ENCODE results near the gene THSD4.

DNA sequence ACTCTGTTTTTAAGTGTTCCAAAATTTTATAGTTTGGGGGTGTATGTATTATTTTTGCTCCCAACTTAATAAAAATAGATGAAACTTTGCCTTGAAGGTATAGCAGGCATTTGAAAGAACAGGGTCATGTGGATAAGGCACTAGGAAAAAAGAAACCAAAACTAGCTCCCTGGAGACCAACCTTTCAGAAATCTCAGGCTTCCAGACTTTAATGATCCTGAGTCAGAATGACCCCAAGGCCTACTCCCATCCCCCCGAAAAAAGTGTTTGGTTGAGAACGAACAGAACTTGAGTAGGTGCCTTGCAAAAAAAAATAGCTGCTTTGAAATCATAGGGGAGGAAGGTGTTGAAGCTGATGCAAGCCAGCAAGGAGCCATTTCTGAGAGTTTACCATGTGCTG, 309.5 kb downstream of the THSD4 start:
- TF ChIP-seq, protein P1, sequence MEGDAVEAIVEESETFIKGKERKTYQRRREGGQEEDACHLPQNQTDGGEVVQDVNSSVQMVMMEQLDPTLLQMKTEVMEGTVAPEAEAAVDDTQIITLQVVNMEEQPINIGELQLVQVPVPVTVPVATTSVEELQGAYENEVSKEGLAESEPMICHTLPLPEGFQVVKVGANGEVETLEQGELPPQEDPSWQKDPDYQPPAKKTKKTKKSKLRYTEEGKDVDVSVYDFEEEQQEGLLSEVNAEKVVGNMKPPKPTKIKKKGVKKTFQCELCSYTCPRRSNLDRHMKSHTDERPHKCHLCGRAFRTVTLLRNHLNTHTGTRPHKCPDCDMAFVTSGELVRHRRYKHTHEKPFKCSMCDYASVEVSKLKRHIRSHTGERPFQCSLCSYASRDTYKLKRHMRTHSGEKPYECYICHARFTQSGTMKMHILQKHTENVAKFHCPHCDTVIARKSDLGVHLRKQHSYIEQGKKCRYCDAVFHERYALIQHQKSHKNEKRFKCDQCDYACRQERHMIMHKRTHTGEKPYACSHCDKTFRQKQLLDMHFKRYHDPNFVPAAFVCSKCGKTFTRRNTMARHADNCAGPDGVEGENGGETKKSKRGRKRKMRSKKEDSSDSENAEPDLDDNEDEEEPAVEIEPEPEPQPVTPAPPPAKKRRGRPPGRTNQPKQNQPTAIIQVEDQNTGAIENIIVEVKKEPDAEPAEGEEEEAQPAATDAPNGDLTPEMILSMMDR (optimal IDR thresholded peaks at IDR 0.05 in 1 of 3, IDR thresholded peaks at IDR 0.05 in 1 of 3, conservative IDR thresholded peaks at IDR 0.05 in 1 of 3; ENCODE audit: extremely low read depth in 1 of 3, insufficient read depth in 2 of 3, low read length in 3 of 3), result no peak
- TF ChIP-seq EZH2 (IDR thresholded peaks at IDR 0.05; ENCODE audit: low read length), result no peak
